Measurements from ENCODE around the gene CAV3.

- TF ChIP-seq POLR2AphosphoS5 (IDR thresholded peaks at IDR 0.05; ENCODE audit: insufficient read depth, low read depth, low read length): no peak
- no peak for TF ChIP-seq POLR2A (IDR thresholded peaks at IDR 0.05; ENCODE audit: low read depth, low read length)
- TF ChIP-seq EZH2 (IDR thresholded peaks at IDR 0.05; ENCODE audit: borderline replicate concordance, low read depth, low read length, severe bottlenecking): no peak
- TF ChIP-seq CTCF (IDR thresholded peaks at IDR 0.05; ENCODE audit: extremely low read depth in 1 of 2, insufficient read depth in 1 of 2, low read depth in 1 of 2, low read length in 2 of 2): no peak
- no peak for TF ChIP-seq MAX (IDR thresholded peaks at IDR 0.05; ENCODE audit: insufficient read depth, insufficient read length)
- no peak for TF ChIP-seq FOS (IDR thresholded peaks at IDR 0.05; ENCODE audit: borderline replicate concordance, insufficient read depth, low read length)
- no peak for TF ChIP-seq MYC (IDR thresholded peaks at IDR 0.05; ENCODE audit: low read depth, low read length)
- no peak for TF ChIP-seq JUN (IDR thresholded peaks at IDR 0.05; ENCODE audit: borderline replicate concordance, insufficient read depth, insufficient read length, low read depth)
- TF ChIP-seq GATA2 (IDR thresholded peaks at IDR 0.05; ENCODE audit: insufficient read depth, insufficient read length, low read depth, low read length): no peak
Measured at GRCh38 chr3:8794247-8794646, 60.6 kb downstream of the CAV3 start.
